HG03442 (cell line): Measurements from ENCODE around the gene SOHLH1.

Experiments used
- ATAC-seq: cut with Tn5 transposase; IDR thresholded peaks from one replicate; pipeline ENCODE4 v1.9.1; 2021; ENCODE audit warnings: mild to moderate bottlenecking, moderate library complexity; ENCODE audit not compliant: unreplicated experiment

SOHLH1 gene

GRCh38 chr9:135705376-135705775 lies 6.1 kb upstream of the SOHLH1 start:
- ATAC-seq = no peak

- no peak for ATAC-seq
Measured at GRCh38 chr9:135704483-135704882, 5.2 kb upstream of the SOHLH1 start.

GRCh38 chr9:135703726-135704125 lies 4.4 kb upstream of the SOHLH1 start:
- ATAC-seq = no peak

GRCh38 chr9:135701959-135702721 lies 2.9 kb upstream of the SOHLH1 start, which contains the start of gene KCNT1:
TSS of gene KCNT1 (plus strand) at chr9:135702185. CDS start at chr9:135702259, 74 bp downstream.
- no peak for ATAC-seq

GRCh38 chr9:135701067-135701958 lies 2.0 kb upstream of the SOHLH1 start:
- ATAC-seq = no peak

GRCh38 chr9:135700525-135700924 lies 1.2 kb upstream of the SOHLH1 start:
- ATAC-seq = no peak

- ATAC-seq = no peak
Measured at GRCh38 chr9:135698767-135699166, 514 bp downstream of the SOHLH1 start.

- no peak for ATAC-seq
Measured at GRCh38 chr9:135698236-135698635, 1.0 kb downstream of the SOHLH1 start.

GRCh38 chr9:135697226-135697625 lies 2.1 kb downstream of the SOHLH1 start:
- ATAC-seq = no peak

- ATAC-seq = no peak
Measured at GRCh38 chr9:135696446-135696845, 2.8 kb downstream of the SOHLH1 start.

GRCh38 chr9:135695642-135696041 lies 3.6 kb downstream of the SOHLH1 start:
- no peak for ATAC-seq

- no peak for ATAC-seq
Measured at GRCh38 chr9:135695036-135695435, 4.2 kb downstream of the SOHLH1 start.

- ATAC-seq = no peak
Measured at GRCh38 chr9:135694414-135694813, 4.9 kb downstream of the SOHLH1 start.

- no peak for ATAC-seq
Measured at GRCh38 chr9:135693771-135694170, 5.5 kb downstream of the SOHLH1 start.

GRCh38 chr9:135693265-135693664 lies 6.0 kb downstream of the SOHLH1 start:
- ATAC-seq = no peak

GRCh38 chr9:135692410-135692809 lies 6.9 kb downstream of the SOHLH1 start:
- ATAC-seq = no peak

- no peak for ATAC-seq
Measured at GRCh38 chr9:135690836-135691570, 8.3 kb downstream of the SOHLH1 start.

- no peak for ATAC-seq
Measured at GRCh38 chr9:135689011-135689410, 10.3 kb downstream of the SOHLH1 start.

GRCh38 chr9:135687216-135687615 lies 12.1 kb downstream of the SOHLH1 start:
- ATAC-seq = no peak

- no peak for ATAC-seq
Measured at GRCh38 chr9:135684691-135685090, 14.6 kb downstream of the SOHLH1 start.

GRCh38 chr9:135683401-135684034 lies 15.8 kb downstream of the SOHLH1 start:
- ATAC-seq = no peak
